Measurements from ENCODE around the gene PUSL1.

GRCh38 chr1:1354271-1355247, 46.2 kb downstream of the PUSL1 start:
- no peak for TF ChIP-seq POLR2A (IDR thresholded peaks at IDR 0.05)
- no peak for TF ChIP-seq CTCF (IDR thresholded peaks at IDR 0.05)
